ENCODE data around the gene WDFY4.

The WDFY4 gene

GRCh38 chr10:48935577-48935976 lies 250.9 kb downstream of the WDFY4 start:
- no peak for DNase-seq (ENCODE audit: low read depth in 3 of 3, low spot score in 1 of 3)

GRCh38 chr10:48937796-48938195 lies 253.1 kb downstream of the WDFY4 start:
- no peak for DNase-seq (ENCODE audit: low read depth in 3 of 3, low spot score in 1 of 3)

GRCh38 chr10:48938281-48938680 lies 253.6 kb downstream of the WDFY4 start:
- DNase-seq (ENCODE audit: low read depth in 3 of 3, low spot score in 1 of 3) = no peak

GRCh38 chr10:48938990-48939536 lies 254.4 kb downstream of the WDFY4 start:
- DNase-seq (ENCODE audit: low read depth in 3 of 3, low spot score in 1 of 3) = no peak

- no peak for DNase-seq (ENCODE audit: low read depth in 3 of 3, low spot score in 1 of 3)
Observed at GRCh38 chr10:48939790-48940325, 255.2 kb downstream of the WDFY4 start, which contains the start of gene LRRC18. LRRC18 (minus strand) TSS chr10:48939840; CDS start chr10:48914155, 25,685 bp downstream.

GRCh38 chr10:48940372-48940771 lies 255.7 kb downstream of the WDFY4 start:
- DNase-seq (ENCODE audit: low read depth in 3 of 3, low spot score in 1 of 3) = no peak

- DNase-seq (ENCODE audit: low read depth in 3 of 3, low spot score in 1 of 3) = no peak
Observed at GRCh38 chr10:48940958-48941357, 256.3 kb downstream of the WDFY4 start.

- DNase-seq (ENCODE audit: low read depth in 3 of 3, low spot score in 1 of 3) = no peak
Observed at GRCh38 chr10:48941427-48942075, 256.9 kb downstream of the WDFY4 start.

GRCh38 chr10:48943096-48943495 lies 258.4 kb downstream of the WDFY4 start:
- DNase-seq (ENCODE audit: low read depth in 3 of 3, low spot score in 1 of 3) = no peak

- DNase-seq (ENCODE audit: low read depth in 3 of 3, low spot score in 1 of 3) = no peak
Observed at GRCh38 chr10:48944171-48944570, 259.5 kb downstream of the WDFY4 start.

GRCh38 chr10:48945441-48946130 lies 260.9 kb downstream of the WDFY4 start:
- no peak for DNase-seq (ENCODE audit: low read depth in 3 of 3, low spot score in 1 of 3)

- no peak for DNase-seq (ENCODE audit: low read depth in 3 of 3, low spot score in 1 of 3)
Observed at GRCh38 chr10:48946332-48946731, 261.7 kb downstream of the WDFY4 start.

GRCh38 chr10:48946891-48947500 lies 262.3 kb downstream of the WDFY4 start:
- DNase-seq (ENCODE audit: low read depth in 3 of 3, low spot score in 1 of 3) = no peak

- no peak for DNase-seq (ENCODE audit: low read depth in 3 of 3, low spot score in 1 of 3)
Observed at GRCh38 chr10:48947690-48948469, 263.2 kb downstream of the WDFY4 start.

- no peak for DNase-seq (ENCODE audit: low read depth in 3 of 3, low spot score in 1 of 3)
Observed at GRCh38 chr10:48948470-48949037, 263.9 kb downstream of the WDFY4 start.

- no peak for DNase-seq (ENCODE audit: low read depth in 3 of 3, low spot score in 1 of 3)
Observed at GRCh38 chr10:48951707-48952106, 267.0 kb downstream of the WDFY4 start.

- DNase-seq (ENCODE audit: low read depth in 3 of 3, low spot score in 1 of 3) = no peak
Observed at GRCh38 chr10:48957361-48958151, 272.9 kb downstream of the WDFY4 start.

- no peak for DNase-seq (ENCODE audit: low read depth in 3 of 3, low spot score in 1 of 3)
Observed at GRCh38 chr10:48958598-48959190, 274.0 kb downstream of the WDFY4 start.

GRCh38 chr10:48964038-48964437 lies 279.4 kb downstream of the WDFY4 start:
- no peak for DNase-seq (ENCODE audit: low read depth in 3 of 3, low spot score in 1 of 3)

All from stimulated activated CD4-positive, alpha-beta T cell treated with anti-CD3 and anti-CD28 coated beads, TNF-alpha, amount 100 ng/mL, for 1 hour (primary cell).